HepG2 (cell line): ENCODE data around the gene SRCAP. TPM values are rescaled to one million over a fixed set of nuclear protein-coding genes. Genes with fewer than 3 reads are reported as not detected.

Experiments used
- BHLHE40 ChIP-seq: IDR thresholded peaks from 2 replicates; pipeline ENCODE4 v1.6.1; 2011; ENCODE audit warnings: low read length, improper control_type of control experiment
- CC2D1A ChIP-seq: sonication (generic); formaldehyde crosslinking; IDR thresholded peaks from 2 replicates; pipeline ENCODE4 v1.8.1; 2023; ENCODE audit warnings: mild to moderate bottlenecking, missing genetic modification reagents
- CREB1 ChIP-seq, 2 experiments: fragments of 450-650 bp in 1 of 2; IDR thresholded peaks; 2 replicates each; pipeline ENCODE4 v1.6.1; 2016 to 2017; ENCODE audit warnings: control low read depth in 1 of 2, mild to moderate bottlenecking in 1 of 2, missing compliant biosample characterization in 1 of 2, missing genetic modification characterization in 1 of 2
- CREM ChIP-seq, 2 experiments: sonication (generic) in 1 of 2; formaldehyde crosslinking in 1 of 2; IDR thresholded peaks; 2 replicates each; pipeline versions ENCODE4 v1.4.0 to v1.6.1; 2016 to 2020; ENCODE audit warnings: antibody characterized with exemption in 1 of 2, mild to moderate bottlenecking in 1 of 2, missing genetic modification reagents in 1 of 2
- GABPA ChIP-seq, 2 experiments: IDR thresholded peaks; 2 replicates each; pipeline ENCODE4 v1.6.1; 2011 to 2016; ENCODE audit warnings: low read depth in 2 of 2, low read length in 1 of 2, missing biosample characterization in 1 of 2, missing genetic modification characterization in 1 of 2
- GLI4 ChIP-seq: sonication (generic); formaldehyde crosslinking; IDR thresholded peaks from 2 replicates; pipeline ENCODE4 v1.5.1; 2020; ENCODE audit warnings: missing genetic modification reagents, mild to moderate bottlenecking, moderate library complexity, borderline replicate concordance
- HCFC1 ChIP-seq: fragments of 150-350 bp; IDR thresholded peaks from 2 replicates; pipeline ENCODE4 v1.6.1; 2014; ENCODE audit warnings: low read depth, low read length
- KDM5B ChIP-seq: sonication (generic); formaldehyde crosslinking; IDR thresholded peaks from 2 replicates; pipeline ENCODE4 v1.4.0; 2020; ENCODE audit warnings: missing genetic modification reagents, mild to moderate bottlenecking, borderline replicate concordance
- KLF11 ChIP-seq: IDR thresholded peaks from 2 replicates; pipeline ENCODE4 v1.6.1; 2016; ENCODE audit warnings: missing compliant biosample characterization
- NFKB2 ChIP-seq: sonication (generic); formaldehyde crosslinking; IDR thresholded peaks from 2 replicates; pipeline ENCODE4 v1.4.0; 2020; ENCODE audit warnings: missing genetic modification reagents, borderline replicate concordance
- PHF20 ChIP-seq: sonication (generic); formaldehyde crosslinking; IDR thresholded peaks from 2 replicates; pipeline ENCODE4 v1.5.0; 2020; ENCODE audit warnings: mild to moderate bottlenecking, missing genetic modification reagents
- POLR2AphosphoS5 ChIP-seq: IDR thresholded peaks from 2 replicates; pipeline ENCODE4 v1.6.1; 2012; ENCODE audit warnings: low read depth, low read length
- RBFOX2 ChIP-seq: fragments of 200-400 bp; formaldehyde crosslinking; IDR thresholded peaks from 2 replicates; pipeline ENCODE4 v1.6.1; 2017; ENCODE audit warnings: low read depth, mild to moderate bottlenecking, low read length
- RBM22 ChIP-seq: fragments of 200-400 bp; formaldehyde crosslinking; optimal IDR thresholded peaks from 2 replicates; pipeline ENCODE3; 2017; ENCODE audit warnings: mild to moderate bottlenecking, low read length, moderate library complexity
- RFXAP ChIP-seq: sonication (generic); formaldehyde crosslinking; IDR thresholded peaks from 2 replicates; pipeline ENCODE4 v1.4.0; 2020; ENCODE audit warnings: missing genetic modification reagents, borderline replicate concordance
- SALL2 ChIP-seq: sonication (generic); formaldehyde crosslinking; IDR thresholded peaks from 2 replicates; pipeline ENCODE4 v1.8.1; 2023; ENCODE audit warnings: mild to moderate bottlenecking, missing genetic modification reagents, inconsistent platforms
- SRY ChIP-seq: sonication (generic); formaldehyde crosslinking; IDR thresholded peaks from 2 replicates; pipeline ENCODE4 v1.8.0; 2022; ENCODE audit warnings: mild to moderate bottlenecking, missing genetic modification reagents
- TBP ChIP-seq: sonication (generic); formaldehyde crosslinking; IDR thresholded peaks from 2 replicates; pipeline ENCODE4 v1.5.0; 2020; ENCODE audit warnings: missing genetic modification reagents
- WIZ ChIP-seq: sonication (generic); formaldehyde crosslinking; IDR thresholded peaks from 2 replicates; pipeline ENCODE4 v1.5.1; 2020; ENCODE audit warnings: mild to moderate bottlenecking, missing genetic modification reagents
- ZFP37 ChIP-seq: sonication (generic); formaldehyde crosslinking; IDR thresholded peaks from 2 replicates; pipeline ENCODE4 v1.4.0; 2020; ENCODE audit warnings: missing genetic modification reagents, borderline replicate concordance
- ZMYM4 ChIP-seq: sonication (generic); formaldehyde crosslinking; IDR thresholded peaks from 2 replicates; pipeline ENCODE4 v1.8.1; 2023; ENCODE audit warnings: mild to moderate bottlenecking, missing genetic modification reagents
- ZNF280B ChIP-seq: sonication (generic); formaldehyde crosslinking; IDR thresholded peaks from 2 replicates; pipeline ENCODE4 v1.5.0; 2020; ENCODE audit warnings: missing genetic modification reagents, mild to moderate bottlenecking, borderline replicate concordance
- ZNF552 ChIP-seq: sonication (generic); formaldehyde crosslinking; IDR thresholded peaks from 2 replicates; pipeline ENCODE4 v1.9.0; 2022; ENCODE audit warnings: missing genetic modification reagents, mild to moderate bottlenecking, borderline replicate concordance
- ZNF619 ChIP-seq: sonication (generic); formaldehyde crosslinking; IDR thresholded peaks from 2 replicates; pipeline ENCODE4 v1.4.0; 2020; ENCODE audit warnings: mild to moderate bottlenecking, missing genetic modification reagents
- ZNF703 ChIP-seq: sonication (generic); formaldehyde crosslinking; IDR thresholded peaks from 2 replicates; pipeline ENCODE4 v1.5.1; 2020; ENCODE audit warnings: missing genetic modification reagents, mild to moderate bottlenecking, moderate library complexity, borderline replicate concordance
- polyA plus RNA-seq, 8 experiments: library from polyadenylated mRNA; depleted of rRNA in 3 of 8; stranded (reverse) in 7 of 8; unstranded in 1 of 8; fragments of >200 nt; fragmentation: Illumina TruSeq in 4 of 8; extraction: Trizol in 4 of 8; gene quantifications; 2 replicates each; pipeline versions ENCODE4 v1.2.1 to v1.2.3, GENCODE V29; 2011 to 2016; ENCODE audit warnings: low read depth in 4 of 8, missing spikeins in 1 of 8, mixed read lengths in 1 of 8; ENCODE audit not compliant: insufficient read depth in 1 of 8
- total RNA-seq, 5 experiments: library from RNA; depleted of rRNA; stranded (reverse); fragments of >200 nt; fragmentation: Illumina TruSeq; extraction: Trizol; gene quantifications; 2 replicates each; pipeline ENCODE4 v1.2.3, GENCODE V29; 2016; ENCODE audit warnings: low read depth in 1 of 5
- TF ChIP-seq, protein P1 (sequence below): sonication (generic); formaldehyde crosslinking; IDR thresholded peaks from 2 replicates; pipeline ENCODE4 v1.4.0; 2020; ENCODE audit warnings: missing genetic modification reagents
- TF ChIP-seq, protein P2 (sequence below): sonication (generic); formaldehyde crosslinking; IDR thresholded peaks from 2 replicates; pipeline ENCODE4 v1.5.0; 2020; ENCODE audit warnings: mild to moderate bottlenecking, missing genetic modification reagents

The SRCAP gene
- total and polyA plus RNA-seq, 2 of the 13 experiments (the other 11 are each of a cell fraction or from before 2014, with no cell fraction given) = 4.9 to 9.0 TPM

DNA sequence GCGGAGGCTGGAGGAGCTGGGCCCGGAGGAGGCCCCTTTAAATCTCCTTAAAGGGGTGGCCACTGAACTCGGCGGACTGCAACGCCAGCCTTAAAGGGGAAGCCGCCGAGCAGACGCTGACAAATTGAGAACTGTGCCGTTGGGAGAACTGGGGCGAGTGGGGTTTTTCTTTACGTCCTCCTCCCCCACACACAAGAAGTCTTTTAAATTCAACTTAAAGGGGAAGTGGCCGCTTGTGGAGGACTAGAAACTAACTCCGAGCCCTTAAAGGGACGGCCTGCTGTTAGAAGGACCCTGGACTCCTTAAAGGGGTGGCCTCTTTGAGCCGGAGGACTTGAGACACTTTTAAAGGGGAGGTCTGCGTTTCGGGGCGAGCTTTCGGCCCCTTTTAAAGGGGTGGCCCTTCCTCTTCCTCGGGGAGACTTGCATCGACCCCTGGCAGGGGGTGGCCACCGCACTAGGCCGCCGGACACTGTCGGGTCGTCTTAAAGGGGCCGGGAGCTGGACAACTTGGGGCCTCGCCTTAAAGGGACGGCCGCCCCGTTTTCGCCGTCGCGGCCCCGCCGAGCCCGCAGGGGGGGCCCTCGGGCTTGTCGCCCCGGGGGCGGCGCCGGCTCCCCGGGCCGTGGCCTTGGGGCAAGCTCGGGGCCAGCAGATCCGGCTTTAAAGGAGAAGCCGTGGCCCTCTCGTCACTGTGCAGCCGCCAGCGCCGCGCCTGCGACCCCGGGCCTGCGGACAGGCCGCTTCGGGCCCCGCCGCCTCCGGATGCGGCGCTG lies 40.1 kb upstream of the SRCAP start (continued):
- TF ChIP-seq TBP (CRISPR knock-in tag) (0 out of 2 replicates have a peak, but pooled peaks have one; percentile 44), KLF11 (CRISPR knock-in tag) (no peak; the same call in 1 of the 2 replicates), CC2D1A (CRISPR knock-in tag) (no peak), GLI4 (CRISPR knock-in tag) (no peak), RBFOX2 (peak; percentile 88), WIZ (CRISPR knock-in tag) (no peak), POLR2AphosphoS5 (no peak), GABPA (IDR thresholded peaks at IDR 0.05; ENCODE audit: low read depth, low read length) (no peak), GABPA (CRISPR knock-in tag; IDR thresholded peaks at IDR 0.05; ENCODE audit: low read depth) (no peak), ZMYM4 (CRISPR knock-in tag) (no peak), ZNF619 (CRISPR knock-in tag) (no peak), ZNF552 (CRISPR knock-in tag) (no peak), KDM5B (CRISPR knock-in tag) (peak; percentile 7; the same call in 1 of the 2 replicates), ZNF703 (CRISPR knock-in tag) (no peak), CREM (IDR thresholded peaks at IDR 0.05) (no peak; the same call in 1 of the 2 replicates), CREM (CRISPR knock-in tag; IDR thresholded peaks at IDR 0.05) (no peak), NFKB2 (no peak), RBM22 (peak; percentile 4), RFXAP (CRISPR knock-in tag) (peak; percentile 21; the same call in 1 of the 2 replicates), HCFC1 (no peak), PHF20 (CRISPR knock-in tag) (peak; percentile 52; the same call in 1 of the 2 replicates), ZFP37 (0 out of 2 replicates have a peak, but pooled peaks have one; percentile 21), SALL2 (CRISPR knock-in tag) (no peak; the same call in 1 of the 2 replicates), ZNF280B (CRISPR knock-in tag) (no peak), SRY (no peak), BHLHE40 (no peak), CREB1 (IDR thresholded peaks at IDR 0.05) (no peak), CREB1 (CRISPR knock-in tag; IDR thresholded peaks at IDR 0.05) (no peak)
- TF ChIP-seq, protein P1, sequence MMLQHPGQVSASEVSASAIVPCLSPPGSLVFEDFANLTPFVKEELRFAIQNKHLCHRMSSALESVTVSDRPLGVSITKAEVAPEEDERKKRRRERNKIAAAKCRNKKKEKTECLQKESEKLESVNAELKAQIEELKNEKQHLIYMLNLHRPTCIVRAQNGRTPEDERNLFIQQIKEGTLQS (CRISPR knock-in tag) = no peak
- TF ChIP-seq, protein P2, sequence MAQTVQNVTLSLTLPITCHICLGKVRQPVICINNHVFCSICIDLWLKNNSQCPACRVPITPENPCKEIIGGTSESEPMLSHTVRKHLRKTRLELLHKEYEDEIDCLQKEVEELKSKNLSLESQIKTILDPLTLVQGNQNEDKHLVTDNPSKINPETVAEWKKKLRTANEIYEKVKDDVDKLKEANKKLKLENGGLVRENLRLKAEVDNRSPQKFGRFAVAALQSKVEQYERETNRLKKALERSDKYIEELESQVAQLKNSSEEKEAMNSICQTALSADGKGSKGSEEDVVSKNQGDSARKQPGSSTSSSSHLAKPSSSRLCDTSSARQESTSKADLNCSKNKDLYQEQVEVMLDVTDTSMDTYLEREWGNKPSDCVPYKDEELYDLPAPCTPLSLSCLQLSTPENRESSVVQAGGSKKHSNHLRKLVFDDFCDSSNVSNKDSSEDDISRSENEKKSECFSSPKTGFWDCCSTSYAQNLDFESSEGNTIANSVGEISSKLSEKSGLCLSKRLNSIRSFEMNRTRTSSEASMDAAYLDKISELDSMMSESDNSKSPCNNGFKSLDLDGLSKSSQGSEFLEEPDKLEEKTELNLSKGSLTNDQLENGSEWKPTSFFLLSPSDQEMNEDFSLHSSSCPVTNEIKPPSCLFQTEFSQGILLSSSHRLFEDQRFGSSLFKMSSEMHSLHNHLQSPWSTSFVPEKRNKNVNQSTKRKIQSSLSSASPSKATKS (CRISPR knock-in tag) = no peak
